A204.1 (cell line): ENCODE data around the gene DOCK9.
"Not testable (repeated sequence)": the region's sequence is repeated elsewhere in the genome, so short reads cannot be mapped to it uniquely, and the experiment has no call there.

Source experiments
- FAIRE-seq: peaks from 2 replicates; lab custom pipeline; 2012; peaks lifted over from hg19 to GRCh38; lab: Jason Lieb, UNC

The DOCK9 gene

DNA sequence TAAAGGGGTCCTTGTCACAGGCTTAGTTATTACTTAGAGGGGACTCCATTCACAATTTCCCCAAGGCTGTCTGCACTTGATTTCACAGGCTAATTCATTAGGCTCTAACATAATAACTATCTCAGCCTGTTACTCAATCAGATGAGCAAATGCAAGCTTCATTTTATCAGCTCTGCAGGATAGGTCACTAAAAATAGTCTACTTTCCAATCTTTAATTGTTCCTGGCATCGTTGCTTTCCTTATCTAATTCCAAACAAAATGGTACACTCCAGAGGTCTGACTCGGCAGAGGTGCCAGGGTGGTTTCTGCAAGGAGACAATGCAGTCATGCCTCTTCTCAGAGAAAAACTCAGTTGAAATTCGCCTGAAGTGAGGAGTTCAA, 155.6 kb downstream of the DOCK9 start:
- FAIRE-seq: no peak

GRCh38 chr13:98821372-98822224, 156.3 kb downstream of the DOCK9 start:
- no peak for FAIRE-seq

- FAIRE-seq: no peak
Observed at GRCh38 chr13:98820744-98821371, 157.0 kb downstream of the DOCK9 start.

GRCh38 chr13:98820300-98820699, 157.6 kb downstream of the DOCK9 start:
- FAIRE-seq: no peak

DNA sequence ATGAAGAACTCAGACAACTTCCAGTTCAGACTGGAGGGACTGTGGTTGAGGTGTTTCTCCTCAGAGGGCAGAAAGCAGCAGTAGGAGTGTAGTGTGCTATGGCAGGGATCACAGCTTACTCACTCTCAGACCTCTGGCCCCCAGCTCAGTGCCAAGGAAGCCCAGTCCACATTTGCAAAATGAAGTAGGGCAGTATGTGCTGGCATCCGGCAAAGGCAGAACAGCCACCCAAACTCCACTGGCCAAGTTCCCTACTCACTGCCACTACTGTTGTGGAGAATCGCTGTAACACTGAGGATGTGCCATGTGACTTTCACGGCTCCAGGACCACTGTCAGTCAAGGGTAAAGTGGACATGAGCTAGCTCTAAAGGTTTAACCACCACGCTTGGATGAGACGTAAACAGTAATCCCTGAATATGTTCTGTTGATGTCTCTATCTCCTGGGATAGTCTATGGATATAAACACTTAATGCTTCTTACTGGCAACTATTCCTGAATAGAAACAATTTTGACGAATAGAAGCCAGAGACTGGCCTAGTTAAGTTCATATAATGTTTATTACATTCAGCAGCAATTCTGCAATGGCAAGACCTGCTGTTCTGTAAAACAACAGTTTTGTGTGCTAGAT, 158.4 kb downstream of the DOCK9 start:
- FAIRE-seq: no peak

DNA sequence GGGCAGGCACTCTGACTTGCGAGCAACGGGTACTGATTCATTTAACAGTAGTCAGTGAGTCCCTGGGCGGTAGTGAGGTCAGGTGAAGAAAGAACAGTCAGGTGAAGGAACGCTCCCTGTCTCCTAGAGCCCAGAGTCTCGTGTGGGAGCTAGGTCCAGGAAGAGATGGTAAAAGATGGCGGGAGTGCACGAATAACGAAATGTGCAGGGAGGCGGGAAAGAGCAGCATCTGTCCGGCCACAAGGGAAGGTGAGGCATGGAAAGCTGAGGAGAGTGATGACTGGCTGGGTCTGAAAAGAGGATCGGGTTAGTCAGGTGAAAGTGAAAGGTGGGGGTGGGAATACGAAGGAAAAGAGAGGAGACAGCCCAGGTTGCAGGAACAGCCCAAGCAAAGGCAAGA, 161.5 kb downstream of the DOCK9 start:
- FAIRE-seq: no peak

GRCh38 chr13:98813993-98814392, 163.9 kb downstream of the DOCK9 start:
- no peak for FAIRE-seq

DNA sequence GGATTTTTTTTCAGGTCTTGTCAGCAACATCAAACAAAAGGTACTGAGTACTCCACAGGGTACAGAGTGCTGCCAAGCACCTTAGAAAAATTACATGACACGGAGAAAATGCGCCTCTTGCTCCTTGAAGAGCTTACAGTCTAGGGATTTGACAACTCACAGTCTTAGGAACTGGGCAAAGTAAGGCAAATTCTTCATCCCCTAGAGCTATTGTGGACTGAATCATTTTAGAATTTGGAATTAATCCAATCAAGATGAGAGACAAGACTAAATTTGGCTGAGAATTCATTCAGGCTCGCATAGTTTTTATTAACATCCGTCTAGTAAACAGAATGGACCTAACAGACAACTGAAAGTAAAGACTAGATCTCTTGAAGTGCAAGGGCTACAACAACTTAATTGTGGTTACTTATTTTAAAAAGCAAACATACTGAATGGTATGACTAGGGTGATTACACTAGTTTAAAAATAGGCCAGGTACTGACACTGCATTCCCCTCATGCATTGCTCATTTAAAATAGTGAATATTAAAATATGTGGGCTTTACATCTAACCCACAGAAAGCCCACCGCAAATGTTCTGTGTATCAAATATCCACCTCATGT, 165.6 kb downstream of the DOCK9 start:
- not testable (repeated sequence) for FAIRE-seq

GRCh38 chr13:98810746-98811145, 167.1 kb downstream of the DOCK9 start:
- FAIRE-seq: no peak

GRCh38 chr13:98809345-98809777, 168.5 kb downstream of the DOCK9 start:
- FAIRE-seq: no peak

DNA sequence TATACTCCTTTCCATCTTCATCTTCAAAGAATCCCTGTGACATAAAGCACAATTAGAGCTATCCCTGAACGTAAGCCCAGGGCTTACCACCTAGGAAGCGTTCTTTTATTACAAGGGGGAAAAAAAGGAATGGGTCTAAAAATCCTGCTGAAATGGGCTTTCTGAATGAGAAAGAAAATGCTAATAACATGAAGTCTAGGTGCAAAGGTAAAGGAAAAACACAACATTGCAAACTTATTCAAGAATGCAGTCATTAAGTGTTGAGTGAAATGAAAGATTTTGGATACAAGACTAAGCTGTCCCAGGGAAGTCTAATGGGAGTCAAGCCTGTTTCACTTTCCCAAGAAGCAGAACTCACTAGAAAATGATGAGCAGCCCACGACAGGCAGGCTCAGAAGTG, 170.1 kb downstream of the DOCK9 start:
- no peak for FAIRE-seq

DNA sequence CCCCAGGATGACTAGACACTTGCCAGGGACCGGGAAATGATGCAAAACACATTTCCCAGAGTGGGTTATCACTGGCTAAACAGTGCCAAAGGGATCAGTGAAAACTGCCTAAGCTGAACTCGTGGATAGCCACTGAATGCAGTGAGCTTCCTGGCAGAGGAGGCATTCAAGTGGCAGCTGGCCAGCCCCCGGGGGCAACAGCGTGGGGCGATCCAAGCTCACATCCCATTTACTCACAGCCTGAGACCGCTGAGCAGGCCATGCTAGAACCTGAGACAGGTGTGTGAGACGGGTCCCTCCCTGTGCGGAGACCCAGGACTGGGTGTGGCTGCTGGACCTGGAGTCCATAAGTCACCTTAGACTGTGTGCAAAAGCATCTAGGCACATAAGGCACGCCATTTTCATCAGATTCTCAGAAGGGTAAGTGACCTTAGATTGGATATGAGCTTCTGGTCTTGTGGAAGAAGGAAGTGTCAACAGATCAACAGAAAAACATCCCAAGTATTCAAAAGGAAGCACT, 173.5 kb downstream of the DOCK9 start:
- no peak for FAIRE-seq

GRCh38 chr13:98803921-98804320, 173.9 kb downstream of the DOCK9 start:
- no peak for FAIRE-seq

DNA sequence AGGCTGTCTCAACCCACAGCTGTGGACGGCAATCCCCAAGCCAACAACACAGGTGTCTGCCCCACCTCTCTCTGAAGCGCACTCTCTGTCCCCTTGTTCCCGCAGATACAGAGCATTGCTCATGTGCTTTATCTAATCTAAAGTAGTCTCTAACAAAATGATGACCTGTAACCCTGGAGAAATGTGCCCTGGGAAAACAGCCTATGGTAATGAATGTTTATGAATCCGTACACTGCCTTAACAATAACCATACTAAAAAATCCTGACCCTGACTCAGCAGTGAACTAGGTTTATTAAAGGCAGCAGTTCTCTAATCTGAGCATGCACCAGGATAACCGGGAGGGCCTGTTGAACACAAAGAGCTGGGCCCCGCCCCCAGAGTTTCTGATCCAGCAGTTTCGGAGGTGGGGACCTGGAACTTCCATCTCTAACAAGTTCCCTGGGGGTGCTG, 174.7 kb downstream of the DOCK9 start:
- FAIRE-seq: no peak

DNA sequence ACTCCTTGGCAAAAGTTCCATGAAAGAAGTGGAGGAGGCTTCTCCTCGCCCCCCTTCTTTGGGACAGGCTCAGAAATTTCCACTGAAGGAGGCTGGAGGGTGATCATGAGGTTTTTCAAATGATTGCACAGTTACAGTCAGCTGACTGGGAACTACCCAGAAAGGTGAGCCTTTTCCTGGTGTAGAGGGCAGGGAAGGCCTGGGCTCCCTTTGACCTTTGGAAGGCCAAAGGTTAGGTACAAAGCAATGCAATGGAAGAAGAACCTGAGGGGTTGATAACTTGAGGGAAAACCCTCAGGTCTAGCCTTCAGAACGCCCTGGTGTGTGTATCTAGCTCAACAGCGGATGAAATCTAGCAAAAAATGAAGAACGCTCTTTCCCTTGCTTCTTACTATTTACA, 175.3 kb downstream of the DOCK9 start:
- no peak for FAIRE-seq

DNA sequence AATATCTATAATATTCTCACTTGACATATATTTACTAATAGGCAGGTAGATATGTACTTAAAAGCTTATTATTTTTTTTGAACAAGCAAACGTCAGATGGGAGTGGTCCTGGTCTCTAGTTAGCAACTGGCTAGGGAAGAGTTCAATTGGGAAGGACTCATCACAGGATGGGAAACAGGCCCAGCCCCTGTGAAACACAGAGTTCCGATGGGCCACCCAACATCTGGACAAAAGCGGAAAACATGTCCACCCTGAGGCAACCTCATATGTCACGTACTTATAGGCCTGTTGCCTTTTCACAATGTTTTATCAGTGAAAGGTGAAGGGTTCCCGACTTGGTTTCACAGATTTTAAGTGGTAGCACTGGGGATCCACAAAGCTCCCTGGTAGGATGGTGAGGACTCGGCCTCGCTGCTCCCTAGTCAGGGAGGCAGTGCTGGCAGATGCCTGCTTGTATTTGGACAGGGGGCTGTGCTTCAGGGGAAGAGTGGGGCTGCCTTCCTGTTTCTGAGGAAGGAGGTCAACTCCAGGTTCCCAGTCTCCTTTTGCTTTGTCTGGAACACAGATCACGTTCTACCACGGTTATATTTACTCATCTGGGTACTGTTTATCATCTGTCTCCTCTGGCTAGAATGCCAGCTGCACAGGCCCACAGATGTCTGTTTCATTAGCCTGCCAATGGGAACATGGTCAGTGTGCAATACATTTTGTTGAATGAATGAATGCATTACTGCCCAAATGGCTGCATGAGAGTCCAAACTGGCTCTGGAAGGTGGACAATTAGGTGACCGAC, 176.0 kb downstream of the DOCK9 start:
- FAIRE-seq: no peak

GRCh38 chr13:98800078-98800477, 177.8 kb downstream of the DOCK9 start:
- FAIRE-seq: no peak

DNA sequence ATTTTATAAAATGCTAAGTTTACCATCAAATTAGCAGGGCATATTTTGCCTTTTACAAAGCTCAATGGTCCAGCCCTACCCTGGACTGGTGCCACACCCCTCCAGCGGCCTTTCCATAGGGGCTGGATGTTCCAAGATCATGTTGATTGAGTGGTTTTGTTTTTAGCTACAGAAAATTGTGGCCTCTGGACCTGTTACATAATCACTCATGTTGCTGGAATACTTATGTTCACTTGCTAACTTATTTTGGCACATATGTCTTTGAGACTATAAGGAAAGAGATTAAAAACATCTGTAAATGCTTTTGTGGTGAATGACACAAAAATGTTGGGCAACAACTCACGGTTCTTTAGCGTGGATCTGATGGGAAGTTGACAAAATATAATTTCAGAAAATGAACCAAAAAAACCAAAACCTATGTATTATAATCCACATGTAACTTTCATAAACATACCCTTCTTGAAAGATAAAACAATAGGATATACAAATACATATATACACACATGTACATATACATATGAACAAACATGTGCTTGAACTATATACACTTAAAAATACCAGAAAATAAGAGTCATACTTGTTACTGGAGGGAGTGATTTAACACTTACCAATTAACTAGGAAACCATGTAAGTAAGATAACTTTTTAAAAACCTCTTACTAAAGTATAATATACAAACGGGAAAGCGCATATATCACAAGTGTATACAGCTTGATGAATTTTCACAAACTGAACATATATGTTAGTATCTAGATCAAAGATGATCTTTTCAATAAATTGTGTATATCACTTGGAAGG, 178.8 kb downstream of the DOCK9 start:
- peak; percentile 16 for FAIRE-seq

- FAIRE-seq: no peak
Observed at GRCh38 chr13:98797456-98797855, 180.4 kb downstream of the DOCK9 start.

DNA sequence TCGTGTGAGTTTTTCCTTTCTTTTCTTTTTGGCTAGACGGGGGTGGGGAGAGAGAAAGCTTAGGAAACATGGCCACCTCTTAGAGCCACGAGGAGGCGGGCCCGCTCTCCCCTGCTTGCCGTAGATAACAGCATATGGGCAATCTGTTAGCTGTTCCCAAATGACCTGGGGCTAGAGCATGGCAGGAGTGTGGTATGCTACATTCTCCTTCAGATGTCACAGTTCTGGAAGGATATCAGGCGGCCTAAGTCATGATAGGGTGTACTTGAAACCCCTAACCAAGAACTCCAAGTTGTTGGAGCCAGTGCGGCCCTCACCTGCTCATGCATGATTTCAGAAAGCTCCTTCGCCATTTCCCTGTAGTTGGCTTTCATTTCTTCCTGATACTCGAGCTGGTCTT, 181.1 kb downstream of the DOCK9 start:
- no peak for FAIRE-seq

- FAIRE-seq: no peak
Observed at GRCh38 chr13:98796191-98796590, 181.7 kb downstream of the DOCK9 start.
